GM23338 (cell line): ENCODE measurements around the gene PRPF19. TPM values are rescaled to one million over a fixed set of nuclear protein-coding genes. Genes with fewer than 3 reads are reported as not detected.

Experiments
- ATAC-seq: fragments of 200-7000 bp; cut with Tn5 transposase; 3 replicates; pipeline ENCODE4 v1.9.1; 2020
- DNase-seq: peaks from one replicate; pipeline ENCODE4 v3.0.0-alpha.2; 2015; ENCODE audit warnings: low spot score
- H2AFZ ChIP-seq: fragments of 200-600 bp; sonication (generic); 2 replicates; pipeline ENCODE4 v1.8.0; 2016; ENCODE audit warnings: antibody characterized with exemption, mild to moderate bottlenecking, moderate library complexity
- H3F3A ChIP-seq: fragments of 200-600 bp; sonication (generic); replicated peaks from 2 replicates; pipeline ENCODE4 v1.8.0; 2017; ENCODE audit warnings: antibody characterized with exemption, mixed run types, low read depth
- H3K27ac ChIP-seq: fragments of 200-600 bp; sonication (generic); 2 replicates; pipeline ENCODE4 v1.6.1; 2016; ENCODE audit warnings: low read depth
- H3K27me3 ChIP-seq: fragments of 200-600 bp; sonication (generic); 2 replicates; pipeline ENCODE4 v1.8.0; 2016; ENCODE audit warnings: mild to moderate bottlenecking, mixed run types, moderate library complexity; ENCODE audit not compliant: insufficient read depth
- H3K36me3 ChIP-seq: fragments of 200-600 bp; sonication (generic); 2 replicates; pipeline ENCODE4 v1.8.0; 2016; ENCODE audit warnings: mild to moderate bottlenecking; ENCODE audit not compliant: insufficient read depth
- H3K4me1 ChIP-seq: fragments of 200-600 bp; sonication (generic); 2 replicates; pipeline ENCODE4 v1.8.0; 2016; ENCODE audit warnings: mild to moderate bottlenecking, moderate library complexity; ENCODE audit not compliant: insufficient read depth
- H3K4me2 ChIP-seq: fragments of 200-600 bp; sonication (generic); 2 replicates; pipeline ENCODE4 v1.7.1; 2017; ENCODE audit warnings: mixed run types
- H3K4me3 ChIP-seq: fragments of 200-600 bp; sonication (generic); 2 replicates; pipeline ENCODE4 v1.6.1; 2016; ENCODE audit warnings: mixed run types
- H3K79me2 ChIP-seq: fragments of 200-600 bp; sonication (generic); replicated peaks from 2 replicates; pipeline ENCODE4 v1.8.0; 2017; ENCODE audit warnings: mild to moderate bottlenecking; ENCODE audit not compliant: insufficient read depth
- H3K9me2 ChIP-seq: fragments of 200-600 bp; sonication (generic); 2 replicates; pipeline ENCODE4 v1.8.0; 2017; ENCODE audit not compliant: insufficient read depth
- H4K20me1 ChIP-seq: fragments of 200-600 bp; sonication (generic); replicated peaks from 2 replicates; pipeline ENCODE4 v1.8.0; 2017; ENCODE audit warnings: mild to moderate bottlenecking; ENCODE audit not compliant: insufficient read depth
- H3K27ac Mint-ChIP-seq: 2 replicates; pipeline ENCODE4 v1.8.0; 2020; ENCODE audit warnings: inconsistent platforms, mild to moderate bottlenecking, moderate library complexity, mixed read lengths
- H3K27me3 Mint-ChIP-seq: 3 replicates; pipeline ENCODE4 v1.8.0; 2022; ENCODE audit warnings: low read depth, mild to moderate bottlenecking, moderate library complexity, mixed read lengths, inconsistent platforms; ENCODE audit not compliant: insufficient read depth, poor library complexity
- H3K36me3 Mint-ChIP-seq: 3 replicates; pipeline ENCODE4 v1.8.0; 2021; ENCODE audit warnings: low read depth, mild to moderate bottlenecking, inconsistent platforms, moderate library complexity, mixed read lengths
- H3K4me1 Mint-ChIP-seq: 3 replicates; pipeline ENCODE4 v1.8.0; 2020; ENCODE audit warnings: mild to moderate bottlenecking, inconsistent platforms, mixed read lengths
- H3K4me3 Mint-ChIP-seq: 3 replicates; pipeline ENCODE4 v1.8.0; 2021; ENCODE audit warnings: moderate library complexity, mild to moderate bottlenecking, inconsistent platforms, mixed read lengths
- H3K9me3 Mint-ChIP-seq: 3 replicates; pipeline ENCODE4 v1.8.0; 2020; ENCODE audit warnings: moderate library complexity, mild to moderate bottlenecking, inconsistent platforms, mixed read lengths
- CREB1 ChIP-seq: fragments of 250-450 bp; sonication (Bioruptor Pico); IDR thresholded peaks from 2 replicates; pipeline ENCODE4 v1.5.0; 2020; ENCODE audit warnings: low read depth, mild to moderate bottlenecking, moderate library complexity
- EZH2 ChIP-seq: fragments of 200-600 bp; sonication (generic); IDR thresholded peaks from one replicate; pipeline ENCODE4 v1.8.0; 2017; ENCODE audit warnings: antibody characterized with exemption, mild to moderate bottlenecking, low read depth; ENCODE audit not compliant: unreplicated experiment
- EZH2phosphoT487 ChIP-seq: fragments of 200-600 bp; sonication (generic); IDR thresholded peaks from one replicate; pipeline ENCODE4 v1.8.1; 2018; ENCODE audit warnings: antibody characterized with exemption; ENCODE audit not compliant: unreplicated experiment
- JUNB ChIP-seq: IDR thresholded peaks from one replicate; pipeline ENCODE4 v1.6.1; 2016; ENCODE audit warnings: antibody characterized with exemption; ENCODE audit not compliant: unreplicated experiment
- NANOG ChIP-seq: IDR thresholded peaks from 2 replicates; pipeline ENCODE4 v1.6.1; 2016; ENCODE audit warnings: antibody characterized with exemption, borderline replicate concordance
- POLR2AphosphoS5 ChIP-seq: IDR thresholded peaks from 2 replicates; pipeline ENCODE4 v1.6.1; 2016; ENCODE audit warnings: antibody characterized with exemption, low read depth
- REST ChIP-seq: IDR thresholded peaks from one replicate; pipeline ENCODE4 v1.6.1; 2018; ENCODE audit warnings: antibody characterized with exemption; ENCODE audit not compliant: unreplicated experiment
- STAT1 ChIP-seq: IDR thresholded peaks from one replicate; pipeline ENCODE4 v1.6.1; 2016; ENCODE audit warnings: antibody characterized with exemption; ENCODE audit not compliant: unreplicated experiment
- ZNF114 ChIP-seq: fragments of 250-450 bp; sonication (Bioruptor Pico); IDR thresholded peaks from 2 replicates; pipeline ENCODE4 v1.5.0; 2020; ENCODE audit warnings: mild to moderate bottlenecking, moderate library complexity
- ZNF331 ChIP-seq: fragments of 250-450 bp; sonication (Bioruptor Pico); IDR thresholded peaks from 2 replicates; pipeline ENCODE4 v1.5.0; 2020; ENCODE audit warnings: low read depth, mild to moderate bottlenecking, moderate library complexity
- ZNF462 ChIP-seq: fragments of 250-450 bp; sonication (Bioruptor Pico); IDR thresholded peaks from 2 replicates; pipeline ENCODE4 v1.5.0; 2020; ENCODE audit warnings: mild to moderate bottlenecking, moderate library complexity
- polyA plus RNA-seq: library from polyadenylated mRNA; unstranded; fragments of >200 nt; fragmentation: Nextera tagmentation; extraction: Ambion mirVana; gene quantifications from 2 replicates; pipeline ENCODE4 v1.2.1, GENCODE V29; 2016
- total RNA-seq: library from RNA; depleted of rRNA; stranded (reverse); fragments of >200 nt; shearing (Covaris generic); gene quantifications from 2 replicates; pipeline ENCODE4 v1.2.3, GENCODE V29; 2014
- TF ChIP-seq, protein P1 (sequence below), 2 experiments: fragments of 200-600 bp in 1 of 2; sonication (generic) in 1 of 2; conservative IDR thresholded peaks; 2 replicates each; pipeline versions ENCODE4 v1.5.1 to v1.6.1; 2016 to 2017; ENCODE audit warnings: antibody characterized with exemption in 2 of 2, low read depth in 2 of 2, mild to moderate bottlenecking in 2 of 2, moderate library complexity in 1 of 2
- TF ChIP-seq, protein P2 (sequence below): IDR thresholded peaks from 2 replicates; pipeline ENCODE4 v1.6.1; 2016; ENCODE audit warnings: antibody characterized with exemption

Gene PRPF19
- total and polyA plus RNA-seq, 2 experiments from 2014 or later, result 153 to 161 TPM

GRCh38 chr11:60854140-60854846, 52.1 kb downstream of the PRPF19 start:
- Histone ChIP-seq H3K27me3 (peaks cover 23% of the 10 kb centered on the region), H3K79me2 (no peaks in the 10 kb centered on the region), H3K4me3 (no peak overlapping the region), H3F3A (peaks cover 9% of the 10 kb centered on the region; the same call in 1 of the 2 replicates), H3K9me2 (no peaks in the 10 kb centered on the region), H3K4me1 (0 out of 2 replicates have a peak, but pooled peaks cover 5% of the 10 kb centered on the region), H3K36me3 (no peaks in the 10 kb centered on the region; the same call in 1 of the 2 replicates), H2AFZ (no peak overlapping the region), H3K4me2 (no peak overlapping the region), H4K20me1 (no peaks in the 10 kb centered on the region; the same call in 1 of the 2 replicates), H3K27ac (no peak overlapping the region)
- Mint-ChIP-seq H3K27me3 (peaks cover 21% of the 10 kb centered on the region), H3K4me1 (peaks cover 15% of the 10 kb centered on the region), H3K4me3 (no peak overlapping the region), H3K36me3 (peaks cover 28% of the 10 kb centered on the region), H3K27ac (no peak overlapping the region), H3K9me3 (no peaks in the 10 kb centered on the region; the same call in 2 of the 3 replicates)
- DNase-seq (no peak), ATAC-seq (no peak)
- TF ChIP-seq POLR2AphosphoS5 (no peak), STAT1 (no peak), EZH2phosphoT487 (no peak), ZNF331 (CRISPR knock-in tag) (no peak), EZH2 (no peak), NANOG (no peak), CREB1 (CRISPR knock-in tag) (no peak), JUNB (no peak), ZNF114 (no peak), ZNF462 (CRISPR knock-in tag) (no peak), REST (no peak)
- TF ChIP-seq, protein P1, sequence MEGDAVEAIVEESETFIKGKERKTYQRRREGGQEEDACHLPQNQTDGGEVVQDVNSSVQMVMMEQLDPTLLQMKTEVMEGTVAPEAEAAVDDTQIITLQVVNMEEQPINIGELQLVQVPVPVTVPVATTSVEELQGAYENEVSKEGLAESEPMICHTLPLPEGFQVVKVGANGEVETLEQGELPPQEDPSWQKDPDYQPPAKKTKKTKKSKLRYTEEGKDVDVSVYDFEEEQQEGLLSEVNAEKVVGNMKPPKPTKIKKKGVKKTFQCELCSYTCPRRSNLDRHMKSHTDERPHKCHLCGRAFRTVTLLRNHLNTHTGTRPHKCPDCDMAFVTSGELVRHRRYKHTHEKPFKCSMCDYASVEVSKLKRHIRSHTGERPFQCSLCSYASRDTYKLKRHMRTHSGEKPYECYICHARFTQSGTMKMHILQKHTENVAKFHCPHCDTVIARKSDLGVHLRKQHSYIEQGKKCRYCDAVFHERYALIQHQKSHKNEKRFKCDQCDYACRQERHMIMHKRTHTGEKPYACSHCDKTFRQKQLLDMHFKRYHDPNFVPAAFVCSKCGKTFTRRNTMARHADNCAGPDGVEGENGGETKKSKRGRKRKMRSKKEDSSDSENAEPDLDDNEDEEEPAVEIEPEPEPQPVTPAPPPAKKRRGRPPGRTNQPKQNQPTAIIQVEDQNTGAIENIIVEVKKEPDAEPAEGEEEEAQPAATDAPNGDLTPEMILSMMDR (conservative IDR thresholded peaks at IDR 0.05; ENCODE audit: low read depth in 2 of 2), result no peak; a peak in 1 of 4 replicates
- TF ChIP-seq, protein P2, sequence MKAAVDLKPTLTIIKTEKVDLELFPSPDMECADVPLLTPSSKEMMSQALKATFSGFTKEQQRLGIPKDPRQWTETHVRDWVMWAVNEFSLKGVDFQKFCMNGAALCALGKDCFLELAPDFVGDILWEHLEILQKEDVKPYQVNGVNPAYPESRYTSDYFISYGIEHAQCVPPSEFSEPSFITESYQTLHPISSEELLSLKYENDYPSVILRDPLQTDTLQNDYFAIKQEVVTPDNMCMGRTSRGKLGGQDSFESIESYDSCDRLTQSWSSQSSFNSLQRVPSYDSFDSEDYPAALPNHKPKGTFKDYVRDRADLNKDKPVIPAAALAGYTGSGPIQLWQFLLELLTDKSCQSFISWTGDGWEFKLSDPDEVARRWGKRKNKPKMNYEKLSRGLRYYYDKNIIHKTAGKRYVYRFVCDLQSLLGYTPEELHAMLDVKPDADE, result no peak
